ENCODE results near the gene CDC42.

Gene CDC42

GRCh38 chr1:22123901-22124404 is 71.4 kb downstream of the CDC42 start:
- peaks cover 9% of the 10 kb centered on the region for H3K36me3 ChIP-seq (ENCODE audit: control insufficient read depth, insufficient read depth, low read length)
- H3K4me3 ChIP-seq (replicated peaks; ENCODE audit: low read depth, low read length), result no peak overlapping the region
- no peak for DNase-seq (ENCODE audit: extremely low read depth, insufficient read length)
- no peaks in the 10 kb centered on the region for H3K27me3 ChIP-seq (replicated peaks; ENCODE audit: control insufficient read depth, insufficient read depth, low read length)
- no peak for TF ChIP-seq CTCF (IDR thresholded peaks at IDR 0.05; ENCODE audit: insufficient read depth, low read length, poor library complexity, severe bottlenecking)

- no peak for TF ChIP-seq CTCF (IDR thresholded peaks at IDR 0.05; ENCODE audit: insufficient read depth, low read length, poor library complexity, severe bottlenecking)
- Histone ChIP-seq H3K27me3 (replicated peaks; ENCODE audit: control insufficient read depth, insufficient read depth, low read length) (no peaks in the 10 kb centered on the region), H3K36me3 (ENCODE audit: control insufficient read depth, insufficient read depth, low read length) (peaks cover 9% of the 10 kb centered on the region), H3K4me3 (replicated peaks; ENCODE audit: low read depth, low read length) (no peak overlapping the region)
- DNase-seq (ENCODE audit: extremely low read depth, insufficient read length), result no peak
These were observed 72.2 kb downstream of the CDC42 start for GRCh38 chr1:22124592-22125229.

GRCh38 chr1:22126531-22126930 is 74.0 kb downstream of the CDC42 start:
- no peak for DNase-seq (ENCODE audit: extremely low read depth, insufficient read length)
- no peak for TF ChIP-seq CTCF (IDR thresholded peaks at IDR 0.05; ENCODE audit: insufficient read depth, low read length, poor library complexity, severe bottlenecking)
- Histone ChIP-seq H3K27me3 (replicated peaks; ENCODE audit: control insufficient read depth, insufficient read depth, low read length) (no peaks in the 10 kb centered on the region), H3K4me3 (replicated peaks; ENCODE audit: low read depth, low read length) (no peak overlapping the region), H3K36me3 (ENCODE audit: control insufficient read depth, insufficient read depth, low read length) (no peaks in the 10 kb centered on the region; the same call in none of the 2 replicates)

GRCh38 chr1:22127248-22127647 is 74.7 kb downstream of the CDC42 start:
- no peak for TF ChIP-seq CTCF (IDR thresholded peaks at IDR 0.05; ENCODE audit: insufficient read depth, low read length, poor library complexity, severe bottlenecking)
- Histone ChIP-seq H3K27me3 (replicated peaks; ENCODE audit: control insufficient read depth, insufficient read depth, low read length) (no peaks in the 10 kb centered on the region), H3K4me3 (replicated peaks; ENCODE audit: low read depth, low read length) (no peak overlapping the region)

GRCh38 chr1:22127731-22128130 is 75.2 kb downstream of the CDC42 start:
- no peaks in the 10 kb centered on the region for H3K36me3 ChIP-seq (ENCODE audit: control insufficient read depth, insufficient read depth, low read length)
- no peak overlapping the region for H3K4me3 ChIP-seq (replicated peaks; ENCODE audit: low read depth, low read length)
- H3K27me3 ChIP-seq (replicated peaks; ENCODE audit: control insufficient read depth, insufficient read depth, low read length), result no peaks in the 10 kb centered on the region
- TF ChIP-seq CTCF (IDR thresholded peaks at IDR 0.05; ENCODE audit: insufficient read depth, low read length, poor library complexity, severe bottlenecking), result no peak
- no peak for DNase-seq (ENCODE audit: extremely low read depth, insufficient read length)

More at GRCh38 chr1:22127248-22127647, 74.7 kb downstream of the CDC42 start:
- DNase-seq (ENCODE audit: extremely low read depth, insufficient read length), result no peak
- H3K36me3 ChIP-seq (ENCODE audit: control insufficient read depth, insufficient read depth, low read length), result no peaks in the 10 kb centered on the region; the same call in 1 of the 2 replicates
